ENCODE results near the gene NSG1. TPM values are rescaled to one million over a fixed set of nuclear protein-coding genes. Genes with fewer than 3 reads are reported as not detected.

The NSG1 gene
- total and polyA plus RNA-seq, 9 of the 15 experiments (the other 6 are each of a cell fraction or from before 2014, with no cell fraction given): not detected

DNA sequence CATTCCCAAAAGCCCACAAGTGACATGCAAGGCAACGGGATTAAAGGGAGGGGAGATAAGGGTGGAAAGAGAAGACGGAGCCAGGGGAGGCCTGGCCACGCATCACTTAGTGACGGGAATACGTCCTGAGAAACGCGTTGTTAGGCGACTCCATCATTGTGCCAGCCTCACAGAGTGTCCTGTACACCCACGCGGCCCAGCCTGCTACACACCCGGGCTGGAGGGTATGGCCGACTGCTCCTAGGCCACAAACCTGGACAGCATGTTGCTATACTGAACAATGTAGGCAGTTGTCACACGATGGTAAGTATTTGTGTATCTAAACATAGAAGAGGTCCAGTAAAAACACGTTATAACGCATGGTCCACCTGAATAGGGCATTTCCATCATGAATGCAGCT is 23.4 kb downstream of the NSG1 start:
- no peaks in the 10 kb centered on the region for H3K79me2 ChIP-seq (ENCODE audit: control insufficient read depth, insufficient read depth, low read length)
- ATAC-seq (no peak), FAIRE-seq (no peak), DNase-seq (ENCODE audit: extremely low read depth in 1 of 4, low spot score in 3 of 4) (no peak)
- ChIA-PET POLR2A (interaction anchor here (0.8 kb wide), 1 partner anchor 15 kb away, joined by 3 read pairs; no protein-coding TSS in a partner anchor), CTCF (ENCODE audit: low intra/inter-chr PET ratio) (no interaction called here)
- intact Hi-C loops (cut with micrococcal nuclease) (no loop called here), in situ Hi-C loops (cut with MboI) (no loop called here)
- no peak overlapping the region for H2AFZ ChIP-seq (ENCODE audit: low read depth, low read length)
- H3K27ac ChIP-seq (ENCODE audit: extremely low read depth, low read depth, low read length): no peak overlapping the region
- H4K20me1 ChIP-seq (replicated peaks; ENCODE audit: control insufficient read depth, insufficient read depth, low read length): peaks cover 11% of the 10 kb centered on the region
- BruUV-seq (replicated peaks): no TSS peak
- peaks cover 37 to 92% of the 10 kb centered on the region in 2 experiments for H3K27me3 ChIP-seq (ENCODE audit: control insufficient read depth in 2 of 2, insufficient read depth in 2 of 2, low read length in 2 of 2)
- 16% methylated on average over 15 of the region's 15 CpGs for WGBS (ENCODE audit: insufficient coverage, low coverage, missing lambda C conversion rate)
- TF ChIP-seq USF1 (CRISPR knock-in tag; IDR thresholded peaks at IDR 0.05): no peak
- TF ChIP-seq RBBP5 (IDR thresholded peaks at IDR 0.05; ENCODE audit: borderline replicate concordance, insufficient read depth, low read length, poor library complexity, severe bottlenecking): no peak
- TF ChIP-seq ZFPM2 (CRISPR knock-in tag; IDR thresholded peaks at IDR 0.05): no peak
- no peak for TF ChIP-seq ZNF133 (CRISPR knock-in tag; IDR thresholded peaks at IDR 0.05)
- TF ChIP-seq ZNF224 (CRISPR knock-in tag; IDR thresholded peaks at IDR 0.05): no peak
- TF ChIP-seq KLF13 (tag; IDR thresholded peaks at IDR 0.05; ENCODE audit: borderline replicate concordance, low read depth): no peak
- no peak for TF ChIP-seq SREBF2 (CRISPR knock-in tag; IDR thresholded peaks at IDR 0.05)
- no peak for TF ChIP-seq SNIP1 (IDR thresholded peaks at IDR 0.05; ENCODE audit: low read depth)
- TF ChIP-seq TSC22D4 (tag; IDR thresholded peaks at IDR 0.05): no peak
- TF ChIP-seq, protein P1, sequence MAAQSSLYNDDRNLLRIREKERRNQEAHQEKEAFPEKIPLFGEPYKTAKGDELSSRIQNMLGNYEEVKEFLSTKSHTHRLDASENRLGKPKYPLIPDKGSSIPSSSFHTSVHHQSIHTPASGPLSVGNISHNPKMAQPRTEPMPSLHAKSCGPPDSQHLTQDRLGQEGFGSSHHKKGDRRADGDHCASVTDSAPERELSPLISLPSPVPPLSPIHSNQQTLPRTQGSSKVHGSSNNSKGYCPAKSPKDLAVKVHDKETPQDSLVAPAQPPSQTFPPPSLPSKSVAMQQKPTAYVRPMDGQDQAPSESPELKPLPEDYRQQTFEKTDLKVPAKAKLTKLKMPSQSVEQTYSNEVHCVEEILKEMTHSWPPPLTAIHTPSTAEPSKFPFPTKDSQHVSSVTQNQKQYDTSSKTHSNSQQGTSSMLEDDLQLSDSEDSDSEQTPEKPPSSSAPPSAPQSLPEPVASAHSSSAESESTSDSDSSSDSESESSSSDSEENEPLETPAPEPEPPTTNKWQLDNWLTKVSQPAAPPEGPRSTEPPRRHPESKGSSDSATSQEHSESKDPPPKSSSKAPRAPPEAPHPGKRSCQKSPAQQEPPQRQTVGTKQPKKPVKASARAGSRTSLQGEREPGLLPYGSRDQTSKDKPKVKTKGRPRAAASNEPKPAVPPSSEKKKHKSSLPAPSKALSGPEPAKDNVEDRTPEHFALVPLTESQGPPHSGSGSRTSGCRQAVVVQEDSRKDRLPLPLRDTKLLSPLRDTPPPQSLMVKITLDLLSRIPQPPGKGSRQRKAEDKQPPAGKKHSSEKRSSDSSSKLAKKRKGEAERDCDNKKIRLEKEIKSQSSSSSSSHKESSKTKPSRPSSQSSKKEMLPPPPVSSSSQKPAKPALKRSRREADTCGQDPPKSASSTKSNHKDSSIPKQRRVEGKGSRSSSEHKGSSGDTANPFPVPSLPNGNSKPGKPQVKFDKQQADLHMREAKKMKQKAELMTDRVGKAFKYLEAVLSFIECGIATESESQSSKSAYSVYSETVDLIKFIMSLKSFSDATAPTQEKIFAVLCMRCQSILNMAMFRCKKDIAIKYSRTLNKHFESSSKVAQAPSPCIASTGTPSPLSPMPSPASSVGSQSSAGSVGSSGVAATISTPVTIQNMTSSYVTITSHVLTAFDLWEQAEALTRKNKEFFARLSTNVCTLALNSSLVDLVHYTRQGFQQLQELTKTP (IDR thresholded peaks at IDR 0.05; ENCODE audit: low read depth in 1 of 2, partially characterized antibody in 2 of 2): no peak
- TF ChIP-seq, protein P2, sequence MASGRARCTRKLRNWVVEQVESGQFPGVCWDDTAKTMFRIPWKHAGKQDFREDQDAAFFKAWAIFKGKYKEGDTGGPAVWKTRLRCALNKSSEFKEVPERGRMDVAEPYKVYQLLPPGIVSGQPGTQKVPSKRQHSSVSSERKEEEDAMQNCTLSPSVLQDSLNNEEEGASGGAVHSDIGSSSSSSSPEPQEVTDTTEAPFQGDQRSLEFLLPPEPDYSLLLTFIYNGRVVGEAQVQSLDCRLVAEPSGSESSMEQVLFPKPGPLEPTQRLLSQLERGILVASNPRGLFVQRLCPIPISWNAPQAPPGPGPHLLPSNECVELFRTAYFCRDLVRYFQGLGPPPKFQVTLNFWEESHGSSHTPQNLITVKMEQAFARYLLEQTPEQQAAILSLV (tag; IDR thresholded peaks at IDR 0.05): no peak
- no peak for TF ChIP-seq ARID3B (CRISPR knock-in tag; IDR thresholded peaks at IDR 0.05; ENCODE audit: borderline replicate concordance)
- no peak for TF ChIP-seq ZNF134 (CRISPR knock-in tag; conservative IDR thresholded peaks at IDR 0.05)
- no peak for TF ChIP-seq BACH1 (tag; IDR thresholded peaks at IDR 0.05)
- TF ChIP-seq ZZZ3 (IDR thresholded peaks at IDR 0.05): no peak
- H3K4me3 ChIP-seq: no peak overlapping the region
- H3K9me1 ChIP-seq (ENCODE audit: control insufficient read depth, insufficient read depth, low read length): no peaks in the 10 kb centered on the region
- no peaks in the 10 kb centered on the region for H3K9me3 ChIP-seq (replicated peaks; ENCODE audit: control insufficient read depth, insufficient read depth, low read depth, low read length)
- H3K36me3 ChIP-seq (ENCODE audit: control insufficient read depth, insufficient read depth, low read length): no peaks in the 10 kb centered on the region
- H3K9ac ChIP-seq (ENCODE audit: insufficient read depth in 1 of 2, low read depth in 2 of 2, low read length in 2 of 2): no peak overlapping the region
- H3K4me2 ChIP-seq (ENCODE audit: insufficient read depth, low read length): no peak overlapping the region
- peaks cover 0 to 7% of the 10 kb centered on the region in 2 experiments; a peak in 2 of 5 replicates for H3K4me1 ChIP-seq (replicated peaks in 1 of 2; ENCODE audit: control insufficient read depth in 2 of 2, insufficient read depth in 2 of 2, low read length in 2 of 2)
